Endothelial cell (in vitro differentiated cells): Measurements from ENCODE around the gene OR51G1. TPM values are rescaled to one million over a fixed set of nuclear protein-coding genes. Genes with fewer than 3 reads are reported as not detected.
A peak's percentile ranks its signal among the peaks of the same experiment; 100 is the strongest.

Experiments
- DNase-seq: peaks from one replicate; pipeline ENCODE4 v3.0.0; 2021; ENCODE audit warnings: low spot score
- H3K27ac Mint-ChIP-seq: one replicate; pipeline ENCODE4 v1.8.0; 2021; ENCODE audit warnings: mixed read lengths, inconsistent platforms; ENCODE audit not compliant: unreplicated experiment
- H3K27me3 Mint-ChIP-seq: one replicate; pipeline ENCODE4 v1.8.0; 2021; ENCODE audit warnings: mild to moderate bottlenecking, moderate library complexity, mixed read lengths, inconsistent platforms; ENCODE audit not compliant: unreplicated experiment
- H3K36me3 Mint-ChIP-seq: one replicate; pipeline ENCODE4 v1.8.0; 2021; ENCODE audit warnings: mild to moderate bottlenecking, low read depth, mixed read lengths, inconsistent platforms; ENCODE audit not compliant: unreplicated experiment
- H3K4me1 Mint-ChIP-seq: one replicate; pipeline ENCODE4 v1.8.0; 2021; ENCODE audit warnings: mild to moderate bottlenecking, mixed read lengths, inconsistent platforms; ENCODE audit not compliant: unreplicated experiment
- H3K4me3 Mint-ChIP-seq: one replicate; pipeline ENCODE4 v1.8.0; 2021; ENCODE audit warnings: mild to moderate bottlenecking, mixed read lengths, inconsistent platforms; ENCODE audit not compliant: unreplicated experiment
- H3K9me3 Mint-ChIP-seq: one replicate; pipeline ENCODE4 v1.8.0; 2021; ENCODE audit warnings: mixed read lengths, inconsistent platforms; ENCODE audit not compliant: unreplicated experiment
- CTCF ChIP-seq: fragments of 200-600 bp; sonication (generic); IDR thresholded peaks from one replicate; pipeline ENCODE4 v1.5.0; 2021; ENCODE audit warnings: antibody characterized with exemption; ENCODE audit not compliant: unreplicated experiment
- total RNA-seq: library from RNA; stranded (reverse); fragmentation: NEBNext Ultra II Directional; extraction: Animal tissue kit (Norgen Biotek cat#: 25700); gene quantifications from one replicate; pipeline ENCODE4 v1.2.1, GENCODE V29; 2021; ENCODE audit not compliant: unreplicated experiment

OR51G1 gene
- total RNA-seq, 1 donor from 2014 or later, result not detected

- TF ChIP-seq CTCF, result no peak
- Mint-ChIP-seq H3K27ac (no peak overlapping the region), H3K4me3 (no peak overlapping the region), H3K36me3 (no peaks in the 10 kb centered on the region), H3K9me3 (no peaks in the 10 kb centered on the region), H3K4me1 (no peaks in the 10 kb centered on the region), H3K27me3 (no peaks in the 10 kb centered on the region)
- DNase-seq, result no peak
Observed at GRCh38 chr11:4921796-4922195, 2.3 kb downstream of the OR51G1 start.

- no peaks in the 10 kb centered on the region for H3K36me3 Mint-ChIP-seq
- no peak for DNase-seq
- no peaks in the 10 kb centered on the region for H3K9me3 Mint-ChIP-seq
- H3K4me3 Mint-ChIP-seq, result no peak within 1 kb of the TSS
- peaks cover 3% of the 10 kb centered on the region for H3K27me3 Mint-ChIP-seq
- TF ChIP-seq CTCF, result no peak
- no peaks in the 10 kb centered on the region for H3K4me1 Mint-ChIP-seq
- no peak within 1 kb of the TSS for H3K27ac Mint-ChIP-seq
Observed at GRCh38 chr11:4919250-4919649, 4.9 kb downstream of the OR51G1 start, which contains the start of gene OR51G2. TSS of gene OR51G2 (minus strand) at chr11:4919350. CDS start at chr11:4915663, 3,687 bp downstream.

- H3K36me3 Mint-ChIP-seq, result no peaks in the 10 kb centered on the region
- H3K4me1 Mint-ChIP-seq, result no peaks in the 10 kb centered on the region
- peaks cover 3% of the 10 kb centered on the region for H3K27me3 Mint-ChIP-seq
- no peak overlapping the region for H3K27ac Mint-ChIP-seq
- TF ChIP-seq CTCF, result no peak
- DNase-seq, result no peak
- no peaks in the 10 kb centered on the region for H3K9me3 Mint-ChIP-seq
- H3K4me3 Mint-ChIP-seq, result no peak overlapping the region
Observed at GRCh38 chr11:4916581-4916980, 7.6 kb downstream of the OR51G1 start.

GRCh38 chr11:4903484-4903883 is 20.7 kb downstream of the OR51G1 start, which contains the start of gene OR51A7:
TSS of gene OR51A7 (plus strand) at chr11:4903783. CDS start at chr11:4907370, 3,587 bp downstream.
- no peaks in the 10 kb centered on the region for H3K9me3 Mint-ChIP-seq
- H3K27me3 Mint-ChIP-seq, result no peaks in the 10 kb centered on the region
- H3K36me3 Mint-ChIP-seq, result no peaks in the 10 kb centered on the region
- DNase-seq, result no peak
- no peak for TF ChIP-seq CTCF
- no peak within 1 kb of the TSS for H3K4me3 Mint-ChIP-seq
- no peak within 1 kb of the TSS for H3K27ac Mint-ChIP-seq
- H3K4me1 Mint-ChIP-seq, result no peaks in the 10 kb centered on the region

- no peaks in the 10 kb centered on the region for H3K36me3 Mint-ChIP-seq
- H3K27ac Mint-ChIP-seq, result no peak overlapping the region
- H3K4me1 Mint-ChIP-seq, result peaks cover 10% of the 10 kb centered on the region
- no peak overlapping the region for H3K4me3 Mint-ChIP-seq
- no peaks in the 10 kb centered on the region for H3K27me3 Mint-ChIP-seq
- TF ChIP-seq CTCF, result peak; percentile 35
- no peaks in the 10 kb centered on the region for H3K9me3 Mint-ChIP-seq
- DNase-seq, result no peak
Observed at GRCh38 chr11:4891996-4892640, 32.0 kb downstream of the OR51G1 start.
